GM12878 (cell line): ENCODE data around the gene ZNF689. TPM values are rescaled to one million over a fixed set of nuclear protein-coding genes. Genes with fewer than 3 reads are reported as not detected.
A peak's percentile ranks its signal among the peaks of the same experiment; 100 is the strongest.

Source experiments
- ASH2L ChIP-seq: fragments of 300-600, 200-600 bp; sonication (generic); IDR thresholded peaks from 2 replicates; pipeline ENCODE4 v1.6.1; 2017; ENCODE audit warnings: low read depth, mild to moderate bottlenecking, borderline replicate concordance
- ATF3 ChIP-seq: IDR thresholded peaks from 2 replicates; pipeline ENCODE4 v1.6.1; 2011; ENCODE audit warnings: low read depth, mild to moderate bottlenecking, low read length, moderate library complexity, borderline replicate concordance; ENCODE audit errors: extremely low read depth
- ATF7 ChIP-seq: fragments of 450-650 bp; IDR thresholded peaks from 2 replicates; pipeline ENCODE4 v1.6.1; 2016; ENCODE audit warnings: low read depth, mild to moderate bottlenecking
- BMI1 ChIP-seq: fragments of 450-650 bp; IDR thresholded peaks from 2 replicates; pipeline ENCODE4 v1.6.1; 2016; ENCODE audit warnings: mild to moderate bottlenecking, moderate library complexity, borderline replicate concordance
- CBX5 ChIP-seq: sonication (generic); IDR thresholded peaks from 2 replicates; pipeline ENCODE4 v1.6.1; 2016; ENCODE audit warnings: low read depth, moderate library complexity, mild to moderate bottlenecking, inconsistent platforms
- CREM ChIP-seq: IDR thresholded peaks from 2 replicates; pipeline ENCODE4 v1.6.1; 2014; ENCODE audit warnings: antibody characterized with exemption, low read depth
- FOXM1 ChIP-seq: IDR thresholded peaks from 2 replicates; pipeline ENCODE4 v1.6.1; 2012; ENCODE audit warnings: low read depth, mild to moderate bottlenecking, inconsistent platforms, low read length, moderate library complexity
- GATAD2B ChIP-seq: fragments of 450-650 bp; conservative IDR thresholded peaks from 2 replicates; pipeline ENCODE4 v1.6.1; 2017; ENCODE audit warnings: low read depth, mild to moderate bottlenecking, moderate library complexity
- KLF5 ChIP-seq: fragments of 450-650 bp; IDR thresholded peaks from 2 replicates; pipeline ENCODE4 v1.6.1; 2014; ENCODE audit warnings: mild to moderate bottlenecking; ENCODE audit not compliant: partially characterized antibody
- LARP7 ChIP-seq: fragments of 450-650 bp; IDR thresholded peaks from 2 replicates; pipeline ENCODE4 v1.6.1; 2017; ENCODE audit warnings: mild to moderate bottlenecking
- MAX ChIP-seq: IDR thresholded peaks from 2 replicates; pipeline ENCODE4 v1.6.1; 2012; ENCODE audit warnings: low read depth, low read length, improper control_type of control experiment
- MTA3 ChIP-seq: IDR thresholded peaks from 2 replicates; pipeline ENCODE4 v1.6.1; 2012; ENCODE audit warnings: low read length, inconsistent platforms, borderline replicate concordance
- NFYB ChIP-seq: IDR thresholded peaks from 2 replicates; pipeline ENCODE4 v1.6.1; 2011; ENCODE audit warnings: low read depth, mild to moderate bottlenecking, low read length, improper control_type of control experiment, moderate library complexity; ENCODE audit not compliant: insufficient read depth
- PAX8 ChIP-seq: fragments of 450-650 bp; IDR thresholded peaks from 2 replicates; pipeline ENCODE4 v1.6.1; 2017; ENCODE audit warnings: mild to moderate bottlenecking, moderate library complexity
- POLR2AphosphoS2 ChIP-seq: IDR thresholded peaks from 2 replicates; pipeline ENCODE4 v1.6.1; 2011; ENCODE audit warnings: low read depth, mild to moderate bottlenecking, low read length, improper control_type of control experiment, moderate library complexity
- POU2F2 ChIP-seq: IDR thresholded peaks from 3 replicates; pipeline ENCODE4 v1.6.1; 2011; ENCODE audit warnings: low read depth, mild to moderate bottlenecking, low read length, borderline replicate concordance
- SMARCA5 ChIP-seq: fragments of 450-650 bp; IDR thresholded peaks from 2 replicates; pipeline ENCODE4 v1.6.1; 2017; ENCODE audit warnings: mild to moderate bottlenecking
- SREBF1 ChIP-seq: IDR thresholded peaks from 2 replicates; pipeline ENCODE4 v1.6.1; 2012; ENCODE audit warnings: mild to moderate bottlenecking, low read length
- SRF ChIP-seq, 2 experiments: IDR thresholded peaks; 2 replicates each; pipeline ENCODE4 v1.6.1; 2011; ENCODE audit warnings: low read depth in 2 of 2, low read length in 2 of 2, mild to moderate bottlenecking in 1 of 2, moderate library complexity in 1 of 2
- ZNF274 ChIP-seq: IDR thresholded peaks from one replicate; pipeline ENCODE4 v1.8.0; 2011; ENCODE audit not compliant: insufficient read length, insufficient read depth
- polyA plus RNA-seq, 11 experiments: library from polyadenylated mRNA; depleted of rRNA in 4 of 11; unstranded in 6 of 11; stranded (reverse) in 5 of 11; fragments of >200 nt; fragmentation: Nextera tagmentation in 4 of 11; fragmentation: Illumina TruSeq in 1 of 11; extraction: Ambion mirVana in 4 of 11; extraction: Trizol in 1 of 11; gene quantifications; 1 replicate in 1 of 11; 2 replicates in 10 of 11; pipeline versions ENCODE4 v1.2.1 to v1.2.3, GENCODE V29; 2011 to 2016; ENCODE audit warnings: inconsistent platforms in 2 of 11, missing spikeins in 2 of 11, low read depth in 1 of 11
- total RNA-seq, 4 experiments: library from RNA; depleted of rRNA in 3 of 4; stranded (reverse); fragments of >200 nt in 3 of 4; fragmentation: Illumina TruSeq in 1 of 4; extraction: Trizol in 1 of 4; gene quantifications; 2 replicates each; pipeline versions ENCODE4 v1.2.1 to v1.2.3, GENCODE V29; 2013 to 2021
- TF ChIP-seq, protein P1 (sequence below): fragments of 450-650 bp; IDR thresholded peaks from 2 replicates; pipeline ENCODE4 v1.6.1; 2017; ENCODE audit warnings: mild to moderate bottlenecking, moderate library complexity
- TF ChIP-seq, protein P2 (sequence below): IDR thresholded peaks from 2 replicates; pipeline ENCODE4 v1.6.1; 2011; ENCODE audit warnings: borderline replicate concordance, low read depth, mild to moderate bottlenecking, moderate library complexity, low read length; ENCODE audit not compliant: insufficient read depth, poor library complexity, severe bottlenecking
- TF ChIP-seq, protein P3 (sequence below): fragments of 450-650 bp; IDR thresholded peaks from 2 replicates; pipeline ENCODE4 v1.6.1; 2017; ENCODE audit warnings: borderline replicate concordance

The ZNF689 gene
- total and polyA plus RNA-seq, 10 of the 15 experiments (the other 5 are each of a cell fraction or from before 2014, with no cell fraction given): 4.7 to 13.2 (median 8.5) TPM

DNA sequence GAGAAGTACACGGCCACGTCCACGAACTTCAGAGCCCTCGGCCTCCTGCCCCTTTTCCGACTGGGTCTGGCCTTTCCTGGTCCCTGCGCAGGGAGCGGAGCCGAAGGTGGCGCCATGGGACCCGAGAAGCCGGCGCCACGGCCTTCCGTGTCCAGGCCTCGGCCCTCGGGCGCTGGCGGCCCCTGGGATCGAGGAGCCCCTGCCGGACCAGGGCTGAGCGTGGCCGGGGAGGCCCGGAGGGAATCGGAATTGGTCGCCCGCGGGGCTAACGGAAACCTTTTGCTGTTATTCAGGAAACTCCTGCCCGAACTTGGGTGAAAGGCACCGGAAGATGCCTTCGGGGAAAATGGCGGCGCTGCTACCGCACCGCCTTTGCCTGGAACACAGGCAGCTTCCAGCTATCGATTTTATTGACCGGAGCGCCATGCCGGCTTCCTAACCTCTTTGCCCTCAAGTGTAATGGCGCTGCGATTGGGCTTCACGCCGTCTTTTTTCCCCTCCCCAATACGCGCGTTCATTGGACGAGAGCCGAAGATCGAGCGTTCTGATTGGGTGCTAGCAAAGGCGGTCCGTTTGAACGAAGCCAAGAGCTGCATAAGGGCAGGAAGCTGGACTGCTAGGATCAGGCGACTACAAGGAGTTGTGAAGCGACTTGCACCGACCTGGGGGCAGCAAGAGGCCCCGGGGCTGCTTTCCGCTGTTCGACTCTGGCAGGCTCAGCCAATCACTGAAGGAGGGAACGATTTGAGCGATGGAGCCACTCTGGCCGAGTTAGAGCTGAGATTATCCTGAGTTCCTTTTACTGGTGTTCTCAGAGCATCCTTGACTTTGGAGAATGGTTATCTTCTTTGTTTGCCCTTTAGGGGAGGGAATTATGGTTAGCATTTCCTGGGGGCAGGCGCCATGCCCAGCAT is at the start of gene ZNF689 (continued):
- TF ChIP-seq PAX8 (no peak), ZNF274 (no peak), ASH2L (no peak), BMI1 (no peak), CBX5 (no peak), CREM (peak; percentile 87), ATF7 (peak; percentile 33; the same call in 1 of the 2 replicates), POLR2AphosphoS2 (0 out of 2 replicates have a peak, but pooled peaks have one; percentile 34), SMARCA5 (no peak), NFYB (peak; percentile 98), ATF3 (no peak), MTA3 (no peak), KLF5 (peak; percentile 47), FOXM1 (peak; percentile 89), MAX (peak; percentile 54; the same call in 1 of the 2 replicates), POU2F2 (no peak), SREBF1 (no peak), SRF (IDR thresholded peaks at IDR 0.05; ENCODE audit: low read depth in 2 of 2, low read length in 2 of 2) (0 out of 4 replicates have a peak, but pooled peaks of 1 of the 2 experiments have one; percentile 36), GATAD2B (peak; percentile 69), LARP7 (peak; percentile 67; the same call in 1 of the 2 replicates)
- TF ChIP-seq, protein P1, sequence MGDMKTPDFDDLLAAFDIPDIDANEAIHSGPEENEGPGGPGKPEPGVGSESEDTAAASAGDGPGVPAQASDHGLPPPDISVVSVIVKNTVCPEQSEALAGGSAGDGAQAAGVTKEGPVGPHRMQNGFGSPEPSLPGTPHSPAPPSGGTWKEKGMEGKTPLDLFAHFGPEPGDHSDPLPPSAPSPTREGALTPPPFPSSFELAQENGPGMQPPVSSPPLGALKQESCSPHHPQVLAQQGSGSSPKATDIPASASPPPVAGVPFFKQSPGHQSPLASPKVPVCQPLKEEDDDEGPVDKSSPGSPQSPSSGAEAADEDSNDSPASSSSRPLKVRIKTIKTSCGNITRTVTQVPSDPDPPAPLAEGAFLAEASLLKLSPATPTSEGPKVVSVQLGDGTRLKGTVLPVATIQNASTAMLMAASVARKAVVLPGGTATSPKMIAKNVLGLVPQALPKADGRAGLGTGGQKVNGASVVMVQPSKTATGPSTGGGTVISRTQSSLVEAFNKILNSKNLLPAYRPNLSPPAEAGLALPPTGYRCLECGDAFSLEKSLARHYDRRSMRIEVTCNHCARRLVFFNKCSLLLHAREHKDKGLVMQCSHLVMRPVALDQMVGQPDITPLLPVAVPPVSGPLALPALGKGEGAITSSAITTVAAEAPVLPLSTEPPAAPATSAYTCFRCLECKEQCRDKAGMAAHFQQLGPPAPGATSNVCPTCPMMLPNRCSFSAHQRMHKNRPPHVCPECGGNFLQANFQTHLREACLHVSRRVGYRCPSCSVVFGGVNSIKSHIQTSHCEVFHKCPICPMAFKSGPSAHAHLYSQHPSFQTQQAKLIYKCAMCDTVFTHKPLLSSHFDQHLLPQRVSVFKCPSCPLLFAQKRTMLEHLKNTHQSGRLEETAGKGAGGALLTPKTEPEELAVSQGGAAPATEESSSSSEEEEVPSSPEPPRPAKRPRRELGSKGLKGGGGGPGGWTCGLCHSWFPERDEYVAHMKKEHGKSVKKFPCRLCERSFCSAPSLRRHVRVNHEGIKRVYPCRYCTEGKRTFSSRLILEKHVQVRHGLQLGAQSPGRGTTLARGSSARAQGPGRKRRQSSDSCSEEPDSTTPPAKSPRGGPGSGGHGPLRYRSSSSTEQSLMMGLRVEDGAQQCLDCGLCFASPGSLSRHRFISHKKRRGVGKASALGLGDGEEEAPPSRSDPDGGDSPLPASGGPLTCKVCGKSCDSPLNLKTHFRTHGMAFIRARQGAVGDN: no peak
- TF ChIP-seq, protein P2, sequence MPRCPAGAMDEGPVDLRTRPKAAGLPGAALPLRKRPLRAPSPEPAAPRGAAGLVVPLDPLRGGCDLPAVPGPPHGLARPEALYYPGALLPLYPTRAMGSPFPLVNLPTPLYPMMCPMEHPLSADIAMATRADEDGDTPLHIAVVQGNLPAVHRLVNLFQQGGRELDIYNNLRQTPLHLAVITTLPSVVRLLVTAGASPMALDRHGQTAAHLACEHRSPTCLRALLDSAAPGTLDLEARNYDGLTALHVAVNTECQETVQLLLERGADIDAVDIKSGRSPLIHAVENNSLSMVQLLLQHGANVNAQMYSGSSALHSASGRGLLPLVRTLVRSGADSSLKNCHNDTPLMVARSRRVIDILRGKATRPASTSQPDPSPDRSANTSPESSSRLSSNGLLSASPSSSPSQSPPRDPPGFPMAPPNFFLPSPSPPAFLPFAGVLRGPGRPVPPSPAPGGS: no peak
- TF ChIP-seq, protein P3, sequence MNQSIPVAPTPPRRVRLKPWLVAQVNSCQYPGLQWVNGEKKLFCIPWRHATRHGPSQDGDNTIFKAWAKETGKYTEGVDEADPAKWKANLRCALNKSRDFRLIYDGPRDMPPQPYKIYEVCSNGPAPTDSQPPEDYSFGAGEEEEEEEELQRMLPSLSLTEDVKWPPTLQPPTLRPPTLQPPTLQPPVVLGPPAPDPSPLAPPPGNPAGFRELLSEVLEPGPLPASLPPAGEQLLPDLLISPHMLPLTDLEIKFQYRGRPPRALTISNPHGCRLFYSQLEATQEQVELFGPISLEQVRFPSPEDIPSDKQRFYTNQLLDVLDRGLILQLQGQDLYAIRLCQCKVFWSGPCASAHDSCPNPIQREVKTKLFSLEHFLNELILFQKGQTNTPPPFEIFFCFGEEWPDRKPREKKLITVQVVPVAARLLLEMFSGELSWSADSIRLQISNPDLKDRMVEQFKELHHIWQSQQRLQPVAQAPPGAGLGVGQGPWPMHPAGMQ: no peak
